ENCODE results near the gene MBD3L5.
A peak's percentile ranks its signal among the peaks of the same experiment; 100 is the strongest.
"Not testable (repeated sequence)": the region's sequence is repeated elsewhere in the genome, so short reads cannot be mapped to it uniquely, and the experiment has no call there.

MBD3L5 gene

DNA sequence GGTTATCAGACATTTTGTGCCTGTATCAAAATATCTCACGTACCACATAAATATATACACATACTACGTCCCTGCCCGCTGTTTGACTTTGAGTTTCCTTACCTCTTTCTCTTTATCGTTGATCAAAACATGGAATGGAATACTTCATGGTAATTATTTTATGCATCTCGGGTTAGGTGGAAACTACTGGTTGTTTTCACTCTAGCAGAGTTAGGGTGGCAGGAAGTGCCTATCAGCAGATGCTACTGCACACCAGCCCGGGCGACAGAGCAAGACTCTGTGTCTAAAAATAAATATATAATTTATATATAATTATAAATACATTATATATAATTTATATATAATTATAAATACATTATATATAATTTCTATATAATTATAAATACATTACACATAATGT lies 22.5 kb downstream of the MBD3L5 start:
- H3K27me3 ChIP-seq (ENCODE audit: control insufficient read depth in 1 of 2, insufficient read depth in 2 of 2, low read length in 2 of 2): not testable (repeated sequence)

GRCh38 chr19:7054635-7055368 lies 24.4 kb downstream of the MBD3L5 start:
- not testable (repeated sequence) for H3K4me3 ChIP-seq (ENCODE audit: low read length in 2 of 2); H3K27me3 ChIP-seq (ENCODE audit: control insufficient read depth in 1 of 2, insufficient read depth in 2 of 2, low read length in 2 of 2); H3K27ac ChIP-seq (ENCODE audit: low read length); H3K9ac ChIP-seq (ENCODE audit: low read length in 2 of 2); H3K36me3 ChIP-seq (ENCODE audit: control insufficient read depth in 2 of 2, insufficient read depth in 2 of 2, low read length in 2 of 2); H3K4me1 ChIP-seq (ENCODE audit: control insufficient read depth, insufficient read depth, low read length); H3K9me3 ChIP-seq (ENCODE audit: control insufficient read depth in 2 of 2, low read length in 2 of 2)

More for the DNA sequence above, 22.5 kb downstream of the MBD3L5 start:
- H3K4me1 ChIP-seq (ENCODE audit: control insufficient read depth, insufficient read depth, low read length); H3K9ac ChIP-seq (ENCODE audit: low read length in 2 of 2); H3K36me3 ChIP-seq (ENCODE audit: control insufficient read depth in 2 of 2, insufficient read depth in 2 of 2, low read length in 2 of 2); H3K4me3 ChIP-seq (ENCODE audit: low read length in 2 of 2); H3K9me3 ChIP-seq (ENCODE audit: control insufficient read depth in 2 of 2, low read length in 2 of 2); H3K27ac ChIP-seq (ENCODE audit: low read length): not testable (repeated sequence)

GRCh38 chr19:7055679-7056078 lies 25.3 kb downstream of the MBD3L5 start:
- H3K9ac ChIP-seq (ENCODE audit: low read length in 2 of 2); H3K27me3 ChIP-seq (ENCODE audit: control insufficient read depth in 1 of 2, insufficient read depth in 2 of 2, low read length in 2 of 2); H3K27ac ChIP-seq (ENCODE audit: low read length); H3K36me3 ChIP-seq (ENCODE audit: control insufficient read depth in 2 of 2, insufficient read depth in 2 of 2, low read length in 2 of 2); H3K4me3 ChIP-seq (ENCODE audit: low read length in 2 of 2); H3K9me3 ChIP-seq (ENCODE audit: control insufficient read depth in 2 of 2, low read length in 2 of 2); H3K4me1 ChIP-seq (ENCODE audit: control insufficient read depth, insufficient read depth, low read length): not testable (repeated sequence)

DNA sequence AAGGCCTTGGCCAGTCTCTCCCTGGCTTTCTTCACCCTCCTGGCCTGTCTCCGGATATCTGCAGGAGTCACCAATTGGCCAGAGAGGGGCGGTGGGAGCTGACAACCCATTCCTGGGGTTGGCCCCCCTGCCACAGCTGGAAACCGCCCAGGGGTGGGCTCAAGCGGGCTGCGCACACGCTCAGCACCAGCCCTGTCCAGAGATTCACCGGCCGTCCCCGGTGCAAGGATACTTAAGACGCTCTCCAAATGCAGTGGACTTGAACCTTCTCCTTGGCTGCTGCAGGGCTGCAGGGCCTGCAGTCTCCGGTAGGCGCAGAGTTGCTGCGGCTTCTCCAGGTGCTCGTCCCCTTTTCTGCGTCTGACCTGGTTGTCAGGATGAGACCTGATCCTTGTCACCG lies 26.0 kb downstream of the MBD3L5 start:
- not testable (repeated sequence) for H3K4me3 ChIP-seq (ENCODE audit: low read length in 2 of 2); H3K9me3 ChIP-seq (ENCODE audit: control insufficient read depth in 2 of 2, low read length in 2 of 2); H3K27me3 ChIP-seq (ENCODE audit: control insufficient read depth in 1 of 2, insufficient read depth in 2 of 2, low read length in 2 of 2); H3K36me3 ChIP-seq (ENCODE audit: control insufficient read depth in 2 of 2, insufficient read depth in 2 of 2, low read length in 2 of 2); H3K27ac ChIP-seq (ENCODE audit: low read length); H3K9ac ChIP-seq (ENCODE audit: low read length in 2 of 2); H3K4me1 ChIP-seq (ENCODE audit: control insufficient read depth, insufficient read depth, low read length)

- not testable (repeated sequence) for H3K4me3 ChIP-seq (ENCODE audit: low read length in 2 of 2); H3K27ac ChIP-seq (ENCODE audit: low read length); H3K36me3 ChIP-seq (ENCODE audit: control insufficient read depth in 2 of 2, insufficient read depth in 2 of 2, low read length in 2 of 2); H3K4me1 ChIP-seq (ENCODE audit: control insufficient read depth, insufficient read depth, low read length); H3K9ac ChIP-seq (ENCODE audit: low read length in 2 of 2); H3K9me3 ChIP-seq (ENCODE audit: control insufficient read depth in 2 of 2, low read length in 2 of 2); H3K27me3 ChIP-seq (ENCODE audit: control insufficient read depth in 1 of 2, insufficient read depth in 2 of 2, low read length in 2 of 2)
Observed at GRCh38 chr19:7058576-7058975, 28.2 kb downstream of the MBD3L5 start, which contains the start of gene MBD3L3. TSS of gene MBD3L3 (minus strand) at chr19:7058676. CDS start at chr19:7058605, 71 bp downstream.

DNA sequence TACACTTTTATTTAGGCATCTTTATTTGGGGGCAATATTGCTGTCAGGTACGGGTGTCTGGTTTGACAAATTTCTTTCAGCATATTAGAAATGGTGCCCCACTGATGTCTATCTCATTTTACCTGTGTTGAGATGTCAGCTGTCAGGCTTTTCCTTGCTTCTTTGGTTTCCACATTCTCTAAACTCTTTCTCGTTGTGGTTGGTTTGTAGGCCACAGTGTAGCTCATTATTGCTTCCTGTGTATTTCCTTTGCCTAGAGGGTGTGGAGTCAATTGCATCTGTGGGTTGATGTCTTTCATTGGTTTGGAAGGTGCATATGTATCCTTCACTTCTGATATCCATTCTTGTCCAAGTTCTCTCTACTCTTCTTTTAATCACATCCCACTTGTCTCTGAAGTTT lies 29.6 kb downstream of the MBD3L5 start:
- not testable (repeated sequence) for H3K27me3 ChIP-seq (ENCODE audit: control insufficient read depth in 1 of 2, insufficient read depth in 2 of 2, low read length in 2 of 2); H3K9me3 ChIP-seq (ENCODE audit: control insufficient read depth in 2 of 2, low read length in 2 of 2); H3K4me3 ChIP-seq (ENCODE audit: low read length in 2 of 2); H3K36me3 ChIP-seq (ENCODE audit: control insufficient read depth in 2 of 2, insufficient read depth in 2 of 2, low read length in 2 of 2); H3K4me1 ChIP-seq (ENCODE audit: control insufficient read depth, insufficient read depth, low read length); H3K27ac ChIP-seq (ENCODE audit: low read length); H3K9ac ChIP-seq (ENCODE audit: low read length in 2 of 2)

GRCh38 chr19:7063339-7063738 lies 33.0 kb downstream of the MBD3L5 start:
- H3K27me3 ChIP-seq (ENCODE audit: control insufficient read depth in 1 of 2, insufficient read depth in 2 of 2, low read length in 2 of 2): no peaks in the 10 kb centered on the region
- H3K9ac ChIP-seq (ENCODE audit: low read length in 2 of 2): no peak overlapping the region
- H3K4me1 ChIP-seq (ENCODE audit: control insufficient read depth, insufficient read depth, low read length): no peaks in the 10 kb centered on the region
- no peaks in the 10 kb centered on the region for H3K36me3 ChIP-seq (ENCODE audit: control insufficient read depth in 2 of 2, insufficient read depth in 2 of 2, low read length in 2 of 2)
- H3K27ac ChIP-seq (ENCODE audit: low read length): no peak overlapping the region
- no peaks in the 10 kb centered on the region for H3K9me3 ChIP-seq (ENCODE audit: control insufficient read depth in 2 of 2, low read length in 2 of 2)
- no peak overlapping the region for H3K4me3 ChIP-seq (ENCODE audit: low read length in 2 of 2)

DNA sequence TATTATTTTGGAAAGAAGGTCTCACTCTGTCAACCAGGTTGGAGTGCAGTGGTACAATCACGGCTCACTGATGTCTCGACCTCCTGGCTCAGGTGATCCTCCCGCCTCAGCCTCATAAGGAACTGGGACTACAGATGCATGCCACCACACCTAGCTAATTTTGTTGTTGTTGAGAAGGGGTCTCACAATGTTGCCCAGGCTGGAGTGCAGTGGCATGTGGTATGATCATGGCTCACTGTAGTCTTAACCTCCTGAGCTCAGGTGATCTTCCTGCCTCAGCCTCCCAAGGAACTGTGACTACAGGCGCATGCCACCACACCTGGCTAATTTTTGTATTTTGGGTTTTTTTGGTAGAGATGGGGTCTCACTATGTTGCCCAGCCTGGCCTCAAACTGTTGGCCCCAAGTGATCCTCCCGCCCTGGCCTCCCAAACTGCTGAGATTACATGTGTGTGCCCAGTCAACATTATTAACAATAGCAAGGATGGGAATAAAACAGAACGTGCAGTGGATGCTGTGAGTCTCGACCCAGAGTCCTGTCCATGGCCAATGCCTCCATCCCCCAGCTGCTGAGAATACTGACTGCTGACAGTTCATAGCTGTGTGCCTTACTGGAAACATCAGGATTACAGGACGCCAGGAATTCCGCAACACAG lies 33.5 kb downstream of the MBD3L5 start:
- H3K9ac ChIP-seq (ENCODE audit: low read length in 2 of 2): no peak overlapping the region
- no peak overlapping the region for H3K4me3 ChIP-seq (ENCODE audit: low read length in 2 of 2)
- no peak overlapping the region for H3K27ac ChIP-seq (ENCODE audit: low read length)
- H3K36me3 ChIP-seq (ENCODE audit: control insufficient read depth in 2 of 2, insufficient read depth in 2 of 2, low read length in 2 of 2): no peaks in the 10 kb centered on the region
- H3K4me1 ChIP-seq (ENCODE audit: control insufficient read depth, insufficient read depth, low read length): peaks cover 2% of the 10 kb centered on the region
- H3K9me3 ChIP-seq (ENCODE audit: control insufficient read depth in 2 of 2, low read length in 2 of 2): no peaks in the 10 kb centered on the region
- no peaks in the 10 kb centered on the region for H3K27me3 ChIP-seq (ENCODE audit: control insufficient read depth in 1 of 2, insufficient read depth in 2 of 2, low read length in 2 of 2)

DNA sequence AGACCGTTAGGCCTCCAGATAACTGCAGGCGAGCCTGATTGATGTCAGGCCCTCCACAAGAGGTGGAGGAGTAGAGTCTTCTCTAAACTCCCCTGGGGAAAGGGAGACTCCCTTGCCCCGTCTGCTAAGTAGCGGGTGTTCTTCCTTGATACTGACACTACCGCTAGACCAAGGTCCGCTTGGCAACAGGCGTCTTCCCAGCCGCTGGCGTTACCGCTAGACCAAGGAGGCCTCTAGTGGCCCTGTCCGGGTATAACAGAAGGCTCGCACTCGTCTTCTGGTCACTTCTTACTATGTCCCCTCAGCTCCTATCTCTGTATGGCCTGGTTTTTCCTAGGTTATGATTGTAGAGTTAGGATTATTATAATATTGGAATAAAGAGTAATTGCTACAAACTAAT lies 36.7 kb downstream of the MBD3L5 start:
- not testable (repeated sequence) for H3K4me3 ChIP-seq (ENCODE audit: low read length in 2 of 2); H3K27ac ChIP-seq (ENCODE audit: low read length); H3K9me3 ChIP-seq (ENCODE audit: control insufficient read depth in 2 of 2, low read length in 2 of 2); H3K36me3 ChIP-seq (ENCODE audit: control insufficient read depth in 2 of 2, insufficient read depth in 2 of 2, low read length in 2 of 2); H3K27me3 ChIP-seq (ENCODE audit: control insufficient read depth in 1 of 2, insufficient read depth in 2 of 2, low read length in 2 of 2); H3K9ac ChIP-seq (ENCODE audit: low read length in 2 of 2)
- H3K4me1 ChIP-seq (ENCODE audit: control insufficient read depth, insufficient read depth, low read length): peaks cover 13% of the 10 kb centered on the region

- no peaks in the 10 kb centered on the region for H3K9me3 ChIP-seq (ENCODE audit: control insufficient read depth in 2 of 2, low read length in 2 of 2)
- peaks cover 13% of the 10 kb centered on the region for H3K4me1 ChIP-seq (ENCODE audit: control insufficient read depth, insufficient read depth, low read length)
- no peaks in the 10 kb centered on the region for H3K27me3 ChIP-seq (ENCODE audit: control insufficient read depth in 1 of 2, insufficient read depth in 2 of 2, low read length in 2 of 2)
- no peak overlapping the region for H3K9ac ChIP-seq (ENCODE audit: low read length in 2 of 2)
- no peak overlapping the region for H3K4me3 ChIP-seq (ENCODE audit: low read length in 2 of 2)
- H3K27ac ChIP-seq (ENCODE audit: low read length): no peak overlapping the region
- H3K36me3 ChIP-seq (ENCODE audit: control insufficient read depth in 2 of 2, insufficient read depth in 2 of 2, low read length in 2 of 2): peaks cover 9 to 11% of the 10 kb centered on the region in 2 donors
Observed at GRCh38 chr19:7067716-7068115, 37.3 kb downstream of the MBD3L5 start.

GRCh38 chr19:7068599-7068998 lies 38.2 kb downstream of the MBD3L5 start:
- Histone ChIP-seq H3K4me1 (ENCODE audit: control insufficient read depth, insufficient read depth, low read length) (peaks cover 13% of the 10 kb centered on the region), H3K4me3 (ENCODE audit: low read length in 2 of 2) (peak overlapping the region; percentile 53 to 68), H3K27ac (ENCODE audit: low read length) (no peak overlapping the region), H3K27me3 (ENCODE audit: control insufficient read depth in 1 of 2, insufficient read depth in 2 of 2, low read length in 2 of 2) (no peaks in the 10 kb centered on the region), H3K36me3 (ENCODE audit: control insufficient read depth in 2 of 2, insufficient read depth in 2 of 2, low read length in 2 of 2) (peaks cover 15 to 16% of the 10 kb centered on the region in 2 donors), H3K9me3 (ENCODE audit: control insufficient read depth in 2 of 2, low read length in 2 of 2) (no peaks in the 10 kb centered on the region), H3K9ac (ENCODE audit: low read length in 2 of 2) (no peak overlapping the region)
